ENCODE measurements around the gene BCAP29. TPM values are rescaled to one million over a fixed set of nuclear protein-coding genes. Genes with fewer than 3 reads are reported as not detected.

Gene BCAP29
- total and polyA plus RNA-seq, 9 of the 15 experiments (the other 6 are each of a cell fraction or from before 2014, with no cell fraction given): 63.4 to 137 (median 79.7) TPM

DNA sequence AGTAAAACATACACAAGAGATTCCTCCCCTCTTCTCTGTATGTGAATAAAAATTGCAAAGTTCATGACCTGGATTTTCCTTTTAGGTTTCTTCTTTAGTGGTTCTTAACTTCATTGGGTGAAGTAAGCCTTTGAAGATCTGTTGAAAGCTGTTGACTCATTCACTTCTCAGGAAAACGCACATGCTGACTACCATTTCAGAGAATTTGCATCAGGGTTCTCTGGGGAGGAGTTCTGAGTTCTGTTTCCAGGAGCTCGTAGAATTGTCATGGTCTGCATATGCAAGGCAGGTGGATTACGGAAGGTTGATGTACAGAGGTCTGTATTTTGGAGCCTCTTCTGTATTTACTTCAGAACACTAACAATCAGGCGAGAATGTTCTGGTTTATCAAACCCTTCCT is 79.6 kb downstream of the BCAP29 start (continued):
- TF ChIP-seq ZNF316 (IDR thresholded peaks at IDR 0.05) (peak; percentile 67; the same call in 1 of the 2 replicates), MAFK (IDR thresholded peaks at IDR 0.05; ENCODE audit: low read length) (peak; percentile 3; the same call in 1 of the 2 replicates), TAF15 (IDR thresholded peaks at IDR 0.05; ENCODE audit: low read depth, low read length) (no peak), DPF2 (IDR thresholded peaks at IDR 0.05) (peak; percentile 69; the same call in 1 of the 2 replicates), JUN (IDR thresholded peaks at IDR 0.05; ENCODE audit: borderline replicate concordance, low read depth, low read length) (peak; percentile 84), JUN (CRISPR knock-in tag; IDR thresholded peaks at IDR 0.05; ENCODE audit: borderline replicate concordance) (no peak), ATF7 (IDR thresholded peaks at IDR 0.05) (peak; percentile 81), L3MBTL2 (IDR thresholded peaks at IDR 0.05) (peak; percentile 98), LEF1 (IDR thresholded peaks at IDR 0.05) (peak; percentile 91; the same call in 1 of the 2 replicates), SMAD4 (CRISPR knock-in tag; conservative IDR thresholded peaks at IDR 0.05) (peak; percentile 79), NBN (IDR thresholded peaks at IDR 0.05; ENCODE audit: low read depth) (0 out of 2 replicates have a peak, but pooled peaks have one; percentile 57), ZBTB17 (CRISPR knock-in tag; IDR thresholded peaks at IDR 0.05) (no peak), ZNF511 (CRISPR knock-in tag; IDR thresholded peaks at IDR 0.05) (0 out of 2 replicates have a peak, but pooled peaks have one; percentile 46), STAT5A (IDR thresholded peaks at IDR 0.05; ENCODE audit: borderline replicate concordance, low read length) (peak; percentile 66), C11orf30 (IDR thresholded peaks at IDR 0.05; ENCODE audit: low read depth) (peak; percentile 75), ATF3 (IDR thresholded peaks at IDR 0.05) (peak; percentile 92), ATF3 (CRISPR knock-in tag; conservative IDR thresholded peaks at IDR 0.05) (no peak), POLR2A (conservative IDR thresholded peaks at IDR 0.05) (no peak), FOS (IDR thresholded peaks at IDR 0.05; ENCODE audit: extremely low read depth, insufficient read length) (peak; percentile 11), EP300 (IDR thresholded peaks at IDR 0.05; ENCODE audit: low read length) (peak; percentile 86), CEBPG (CRISPR knock-in tag; IDR thresholded peaks at IDR 0.05) (peak; percentile 86), CEBPG (tag; conservative IDR thresholded peaks at IDR 0.05 in 1 of 2, IDR thresholded peaks at IDR 0.05 in 1 of 2) (peak; percentile 83 to 96), EZH2 (IDR thresholded peaks at IDR 0.05; ENCODE audit: borderline replicate concordance, low read depth, low read length) (no peak), TEAD4 (IDR thresholded peaks at IDR 0.05; ENCODE audit: low read length) (peak; percentile 55; the same call in 1 of the 2 replicates), TEAD4 (CRISPR knock-in tag; IDR thresholded peaks at IDR 0.05; ENCODE audit: borderline replicate concordance) (no peak), RBM14 (IDR thresholded peaks at IDR 0.05; ENCODE audit: borderline replicate concordance, insufficient read depth, low read depth, low read length) (no peak), CC2D1A (IDR thresholded peaks at IDR 0.05) (peak; percentile 98)
- TF ChIP-seq, protein P1, sequence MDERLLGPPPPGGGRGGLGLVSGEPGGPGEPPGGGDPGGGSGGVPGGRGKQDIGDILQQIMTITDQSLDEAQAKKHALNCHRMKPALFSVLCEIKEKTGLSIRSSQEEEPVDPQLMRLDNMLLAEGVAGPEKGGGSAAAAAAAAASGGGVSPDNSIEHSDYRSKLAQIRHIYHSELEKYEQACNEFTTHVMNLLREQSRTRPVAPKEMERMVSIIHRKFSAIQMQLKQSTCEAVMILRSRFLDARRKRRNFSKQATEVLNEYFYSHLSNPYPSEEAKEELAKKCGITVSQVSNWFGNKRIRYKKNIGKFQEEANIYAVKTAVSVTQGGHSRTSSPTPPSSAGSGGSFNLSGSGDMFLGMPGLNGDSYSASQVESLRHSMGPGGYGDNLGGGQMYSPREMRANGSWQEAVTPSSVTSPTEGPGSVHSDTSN (CRISPR knock-in tag; IDR thresholded peaks at IDR 0.05; ENCODE audit: low read depth): no peak
- TF ChIP-seq, protein P1 (tag; conservative IDR thresholded peaks at IDR 0.05; ENCODE audit: low read depth): peak; percentile 34
